Measurements from ENCODE around the gene ARMS2. TPM values are rescaled to one million over a fixed set of nuclear protein-coding genes. Genes with fewer than 3 reads are reported as not detected.

ARMS2 gene
- polyA plus RNA-seq, 3 donors = not detected

DNA sequence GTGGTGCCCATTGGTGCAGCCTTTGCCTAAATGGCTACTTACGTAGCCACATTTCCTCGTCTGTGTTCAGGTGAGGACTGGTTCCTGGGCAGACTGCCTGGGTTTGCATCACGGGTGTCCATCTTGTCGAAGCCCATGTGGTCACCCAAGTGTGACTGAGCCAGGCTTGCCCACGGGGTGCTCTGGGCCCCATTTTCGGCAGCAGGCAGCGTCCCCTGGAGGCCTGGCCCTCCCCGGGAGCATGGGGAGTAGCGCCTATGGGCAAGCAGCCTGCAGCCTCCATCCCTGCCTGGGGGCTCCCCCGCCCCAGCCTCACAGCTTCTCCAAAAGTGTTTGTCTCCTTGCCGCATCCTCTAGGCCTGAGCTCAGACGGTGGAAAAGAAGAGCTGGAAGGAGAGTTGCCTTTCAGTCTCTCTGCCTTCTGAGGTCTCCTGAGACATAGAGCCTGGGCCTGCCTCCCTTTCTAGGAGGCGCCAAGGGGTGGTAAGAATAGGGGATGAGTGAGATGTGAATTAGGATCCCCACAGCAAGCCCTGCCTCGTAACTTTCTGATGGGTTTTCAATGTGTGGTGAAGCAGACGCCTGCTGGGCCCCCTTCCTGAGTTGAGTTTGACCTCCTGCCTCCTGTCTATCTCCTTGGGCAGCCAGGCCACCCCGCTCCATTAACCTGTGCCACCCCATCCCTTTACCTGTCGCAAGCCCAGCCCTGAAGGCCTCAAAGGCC, 49.6 kb downstream of the ARMS2 start:
- H3K4me3 Mint-ChIP-seq = no peak overlapping the region

GRCh38 chr10:122504610-122504950, 50.1 kb downstream of the ARMS2 start:
- H3K4me1 Mint-ChIP-seq = peaks cover 2% of the 10 kb centered on the region
- Histone ChIP-seq H4K20me1 (ENCODE audit: insufficient read depth, low read length) (no peaks in the 10 kb centered on the region), H2AFZ (ENCODE audit: insufficient read depth, low read depth, low read length, poor library complexity, severe bottlenecking) (no peak overlapping the region), H3K4me2 (replicated peaks; ENCODE audit: extremely low read depth, low read length, poor library complexity, severe bottlenecking) (no peak overlapping the region), H3K4me1 (ENCODE audit: control insufficient read depth in 1 of 2, insufficient read depth in 2 of 2, low read length in 2 of 2) (no peaks in the 10 kb centered on the region), H3K27me3 (ENCODE audit: control insufficient read depth in 2 of 2, insufficient read depth in 2 of 2, low read length in 2 of 2) (no peaks in the 10 kb centered on the region), H3K9ac (ENCODE audit: insufficient read depth, low read length, poor library complexity, severe bottlenecking) (no peak overlapping the region), H3K27ac (ENCODE audit: low read depth in 1 of 2, low read length in 2 of 2) (no peak overlapping the region), H3K9me3 (replicated peaks in 1 of 2; ENCODE audit: control insufficient read depth in 1 of 2, insufficient read depth in 1 of 2, low read length in 2 of 2) (no peaks in the 10 kb centered on the region), H3K79me2 (ENCODE audit: insufficient read depth, low read length) (no peaks in the 10 kb centered on the region), H3K36me3 (replicated peaks in 1 of 2; ENCODE audit: control insufficient read depth in 1 of 2, insufficient read depth in 2 of 2, low read length in 2 of 2) (no peaks in the 10 kb centered on the region), H3K4me3 (replicated peaks in 1 of 3; ENCODE audit: low read depth in 2 of 3, low read length in 3 of 3) (no peak overlapping the region)
- H3K27ac Mint-ChIP-seq = peak overlapping the region in 2 of 7 donors; percentile 33 to 54
- no peak overlapping the region for H3K4me3 Mint-ChIP-seq
- TF ChIP-seq, protein P1, sequence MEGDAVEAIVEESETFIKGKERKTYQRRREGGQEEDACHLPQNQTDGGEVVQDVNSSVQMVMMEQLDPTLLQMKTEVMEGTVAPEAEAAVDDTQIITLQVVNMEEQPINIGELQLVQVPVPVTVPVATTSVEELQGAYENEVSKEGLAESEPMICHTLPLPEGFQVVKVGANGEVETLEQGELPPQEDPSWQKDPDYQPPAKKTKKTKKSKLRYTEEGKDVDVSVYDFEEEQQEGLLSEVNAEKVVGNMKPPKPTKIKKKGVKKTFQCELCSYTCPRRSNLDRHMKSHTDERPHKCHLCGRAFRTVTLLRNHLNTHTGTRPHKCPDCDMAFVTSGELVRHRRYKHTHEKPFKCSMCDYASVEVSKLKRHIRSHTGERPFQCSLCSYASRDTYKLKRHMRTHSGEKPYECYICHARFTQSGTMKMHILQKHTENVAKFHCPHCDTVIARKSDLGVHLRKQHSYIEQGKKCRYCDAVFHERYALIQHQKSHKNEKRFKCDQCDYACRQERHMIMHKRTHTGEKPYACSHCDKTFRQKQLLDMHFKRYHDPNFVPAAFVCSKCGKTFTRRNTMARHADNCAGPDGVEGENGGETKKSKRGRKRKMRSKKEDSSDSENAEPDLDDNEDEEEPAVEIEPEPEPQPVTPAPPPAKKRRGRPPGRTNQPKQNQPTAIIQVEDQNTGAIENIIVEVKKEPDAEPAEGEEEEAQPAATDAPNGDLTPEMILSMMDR (IDR thresholded peaks at IDR 0.05) = no peak
- intact Hi-C loops (cut with micrococcal nuclease) = no loop called here
- 78% methylated on average over 6 of the region's 6 CpGs for WGBS (ENCODE audit: insufficient coverage)
- DNase-seq = no peak
- peaks cover 0 to 11% (median 3%) of the 10 kb centered on the region in 3 donors for H3K27me3 Mint-ChIP-seq (ENCODE audit: low read depth in 3 of 3)
- no peaks in the 10 kb centered on the region for H3K9me3 Mint-ChIP-seq
- no peaks in the 10 kb centered on the region for H3K36me3 Mint-ChIP-seq

More for the DNA sequence above, 49.6 kb downstream of the ARMS2 start:
- peaks cover 7% of the 10 kb centered on the region for H3K4me1 Mint-ChIP-seq
- H3K9me3 Mint-ChIP-seq = peaks cover 0 to 3% (median 0%) of the 10 kb centered on the region in 7 donors
- Histone ChIP-seq H4K20me1 (ENCODE audit: insufficient read depth, low read length) (no peaks in the 10 kb centered on the region), H3K27me3 (ENCODE audit: control insufficient read depth in 2 of 2, insufficient read depth in 2 of 2, low read length in 2 of 2) (no peaks in the 10 kb centered on the region), H3K79me2 (ENCODE audit: insufficient read depth, low read length) (no peaks in the 10 kb centered on the region), H3K36me3 (replicated peaks in 1 of 2; ENCODE audit: control insufficient read depth in 1 of 2, insufficient read depth in 2 of 2, low read length in 2 of 2) (no peaks in the 10 kb centered on the region), H3K27ac (ENCODE audit: low read depth in 1 of 2, low read length in 2 of 2) (no peak overlapping the region), H3K4me3 (replicated peaks in 1 of 3; ENCODE audit: low read depth in 2 of 3, low read length in 3 of 3) (no peak overlapping the region), H3K9me3 (replicated peaks in 1 of 2; ENCODE audit: control insufficient read depth in 1 of 2, insufficient read depth in 1 of 2, low read length in 2 of 2) (no peaks in the 10 kb centered on the region), H2AFZ (ENCODE audit: insufficient read depth, low read depth, low read length, poor library complexity, severe bottlenecking) (no peak overlapping the region), H3K4me1 (ENCODE audit: control insufficient read depth in 1 of 2, insufficient read depth in 2 of 2, low read length in 2 of 2) (no peaks in the 10 kb centered on the region), H3K4me2 (replicated peaks; ENCODE audit: extremely low read depth, low read length, poor library complexity, severe bottlenecking) (no peak overlapping the region), H3K9ac (ENCODE audit: insufficient read depth, low read length, poor library complexity, severe bottlenecking) (no peak overlapping the region)
- TF ChIP-seq, protein P1 (IDR thresholded peaks at IDR 0.05) = no peak
- no peak for DNase-seq
- intact Hi-C loops (cut with micrococcal nuclease) = no loop called here
- H3K36me3 Mint-ChIP-seq = no peaks in the 10 kb centered on the region
- H3K27me3 Mint-ChIP-seq (ENCODE audit: low read depth in 3 of 3) = peaks cover 0 to 11% (median 3%) of the 10 kb centered on the region in 3 donors
- H3K27ac Mint-ChIP-seq = no peak overlapping the region
- WGBS (ENCODE audit: insufficient coverage) = 90% methylated on average over 14 of the region's 17 CpGs

All from CD14-positive monocyte (primary cell).